Activated B cell treated with CpG ODN at 0.5 μM for 24 hours (primary cell): ENCODE results near the gene PEX11G. TPM values are rescaled to one million over a fixed set of nuclear protein-coding genes. Genes with fewer than 3 reads are reported as not detected.

Source experiments
- ATAC-seq: fragments of 200-7000 bp; cut with Tn5 transposase; one replicate; pipeline ENCODE4 v1.10.0; 2021; ENCODE audit warnings: low read depth, mild to moderate bottlenecking, moderate library complexity
- CTCF ChIA-PET: fragments of 350-600 bp; sonication (Branson Sonifier 250); formaldehyde crosslinking; loops from one replicate; lab custom pipeline; 2021; ENCODE audit warnings: antibody characterized with exemption; lab: Charles Lee
- POLR2A ChIA-PET: fragments of 350-600 bp; sonication (Branson Sonifier 250); formaldehyde crosslinking; loops from one replicate; lab custom pipeline; 2021; ENCODE audit warnings: antibody characterized with exemption; lab: Charles Lee
- DNase-seq: peaks from one replicate; pipeline ENCODE4 v3.0.0; 2022
- H3K27ac Mint-ChIP-seq: one replicate; pipeline ENCODE4 v1.8.0; 2020; ENCODE audit warnings: mixed read lengths
- H3K27me3 Mint-ChIP-seq: one replicate; pipeline ENCODE4 v1.8.0; 2021; ENCODE audit warnings: mixed read lengths
- H3K36me3 Mint-ChIP-seq: one replicate; pipeline ENCODE4 v1.8.0; 2021; ENCODE audit warnings: low read depth, mixed read lengths
- H3K4me1 Mint-ChIP-seq: one replicate; pipeline ENCODE4 v1.8.0; 2021; ENCODE audit warnings: mixed read lengths
- H3K4me3 Mint-ChIP-seq: one replicate; pipeline ENCODE4 v1.8.0; 2020; ENCODE audit warnings: mild to moderate bottlenecking, mixed read lengths
- H3K9me3 Mint-ChIP-seq: one replicate; pipeline ENCODE4 v1.8.0; 2020; ENCODE audit warnings: mixed read lengths
- intact Hi-C: fragments of 100-400 bp; cut with micrococcal nuclease; formaldehyde crosslinking; loops from one replicate; pipeline ENCODE4 v1.15.1; 2024
- total RNA-seq: library from RNA; stranded (reverse); gene quantifications from 2 replicates; pipeline ENCODE4 v1.2.3, GENCODE V29; 2022
- TF ChIP-seq, protein P1 (sequence below): fragments of 200-600 bp; IDR thresholded peaks from one replicate; pipeline ENCODE4 v1.8.0; 2022; ENCODE audit warnings: antibody characterized with exemption, mild to moderate bottlenecking

The PEX11G gene
- total RNA-seq, 1 donor from 2014 or later: 1.0 TPM

DNA sequence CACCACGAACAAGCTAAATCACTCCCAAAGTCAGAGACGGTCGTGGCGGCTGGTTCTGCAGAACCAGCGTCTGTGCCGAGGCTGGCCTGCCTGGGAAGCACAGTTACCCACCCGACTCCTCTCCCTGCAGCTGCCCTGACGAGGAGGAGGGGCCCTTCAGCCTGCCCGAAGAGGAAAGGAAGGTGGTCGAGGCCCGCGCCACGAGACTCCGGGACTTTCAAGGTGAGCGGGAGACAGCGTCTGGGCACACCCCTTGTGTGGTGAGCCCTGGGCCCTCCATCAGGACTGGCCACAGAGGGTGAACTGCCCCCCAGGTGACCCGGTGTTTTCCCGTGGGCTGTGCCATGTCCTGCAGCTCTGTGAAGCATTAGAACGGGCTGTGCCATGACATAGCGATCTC, 29.1 kb downstream of the PEX11G start:
- Mint-ChIP-seq H3K4me3 (no peak overlapping the region), H3K4me1 (no peaks in the 10 kb centered on the region), H3K27ac (no peak overlapping the region), H3K36me3 (peaks cover 85% of the 10 kb centered on the region), H3K9me3 (no peaks in the 10 kb centered on the region), H3K27me3 (no peaks in the 10 kb centered on the region)
- ChIA-PET CTCF (no interaction called here), POLR2A (no interaction called here)
- TF ChIP-seq, protein P1, sequence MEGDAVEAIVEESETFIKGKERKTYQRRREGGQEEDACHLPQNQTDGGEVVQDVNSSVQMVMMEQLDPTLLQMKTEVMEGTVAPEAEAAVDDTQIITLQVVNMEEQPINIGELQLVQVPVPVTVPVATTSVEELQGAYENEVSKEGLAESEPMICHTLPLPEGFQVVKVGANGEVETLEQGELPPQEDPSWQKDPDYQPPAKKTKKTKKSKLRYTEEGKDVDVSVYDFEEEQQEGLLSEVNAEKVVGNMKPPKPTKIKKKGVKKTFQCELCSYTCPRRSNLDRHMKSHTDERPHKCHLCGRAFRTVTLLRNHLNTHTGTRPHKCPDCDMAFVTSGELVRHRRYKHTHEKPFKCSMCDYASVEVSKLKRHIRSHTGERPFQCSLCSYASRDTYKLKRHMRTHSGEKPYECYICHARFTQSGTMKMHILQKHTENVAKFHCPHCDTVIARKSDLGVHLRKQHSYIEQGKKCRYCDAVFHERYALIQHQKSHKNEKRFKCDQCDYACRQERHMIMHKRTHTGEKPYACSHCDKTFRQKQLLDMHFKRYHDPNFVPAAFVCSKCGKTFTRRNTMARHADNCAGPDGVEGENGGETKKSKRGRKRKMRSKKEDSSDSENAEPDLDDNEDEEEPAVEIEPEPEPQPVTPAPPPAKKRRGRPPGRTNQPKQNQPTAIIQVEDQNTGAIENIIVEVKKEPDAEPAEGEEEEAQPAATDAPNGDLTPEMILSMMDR: no peak
- ATAC-seq (no peak), DNase-seq (no peak)
- intact Hi-C loops: no loop called here

DNA sequence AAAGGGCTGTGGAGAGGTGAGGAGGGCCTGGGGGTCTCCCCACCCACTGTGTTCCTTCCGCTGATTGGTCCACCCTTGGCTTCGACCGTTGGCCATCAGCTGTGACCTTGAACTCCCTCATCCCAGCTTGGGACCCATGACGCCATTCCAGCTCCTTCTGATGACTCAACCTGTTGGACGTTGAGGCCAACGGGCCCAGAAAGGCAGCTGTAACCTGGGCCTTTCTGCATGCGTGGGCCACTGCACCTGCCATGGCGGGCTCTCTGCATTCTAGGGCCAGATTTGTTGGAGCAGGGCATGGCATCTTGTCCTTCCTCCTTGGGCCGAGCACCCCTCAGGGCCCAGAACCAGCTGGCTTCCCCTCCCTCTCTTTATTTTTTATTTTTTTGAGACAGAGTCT, 30.2 kb downstream of the PEX11G start:
- Mint-ChIP-seq H3K27me3 (no peaks in the 10 kb centered on the region), H3K36me3 (peaks cover 86% of the 10 kb centered on the region), H3K4me3 (no peak overlapping the region), H3K4me1 (no peaks in the 10 kb centered on the region), H3K9me3 (no peaks in the 10 kb centered on the region), H3K27ac (no peak overlapping the region)
- ChIA-PET CTCF (no interaction called here), POLR2A (no interaction called here)
- ATAC-seq: no peak
- DNase-seq: no peak
- intact Hi-C loops: no loop called here
- TF ChIP-seq, protein P1: no peak

GRCh38 chr19:7456964-7457541, 31.8 kb downstream of the PEX11G start:
- H3K27ac Mint-ChIP-seq: peak overlapping the region; percentile 30
- ChIA-PET CTCF (no interaction called here), POLR2A (interaction anchor here (0.6 kb wide), 1 partner anchor 236 kb away, joined by 4 read pairs; no protein-coding TSS in a partner anchor)

GRCh38 chr19:7455600-7456296, 33.1 kb downstream of the PEX11G start:
- CTCF ChIA-PET: no interaction called here
- ATAC-seq (no peak), DNase-seq (no peak)
- peaks cover 85% of the 10 kb centered on the region for H3K36me3 Mint-ChIP-seq
- no peak overlapping the region for H3K4me3 Mint-ChIP-seq
- POLR2A ChIA-PET: no interaction called here
- no peaks in the 10 kb centered on the region for H3K27me3 Mint-ChIP-seq
- TF ChIP-seq, protein P1: no peak
- no peaks in the 10 kb centered on the region for H3K4me1 Mint-ChIP-seq
- intact Hi-C loops: no loop called here
- no peaks in the 10 kb centered on the region for H3K9me3 Mint-ChIP-seq
- no peak overlapping the region for H3K27ac Mint-ChIP-seq

More at GRCh38 chr19:7456964-7457541, 31.8 kb downstream of the PEX11G start:
- H3K4me1 Mint-ChIP-seq: no peaks in the 10 kb centered on the region
- no peak for DNase-seq
- TF ChIP-seq, protein P1: no peak
- no peaks in the 10 kb centered on the region for H3K9me3 Mint-ChIP-seq
- ATAC-seq: no peak
- intact Hi-C loops: no loop called here
- no peak overlapping the region for H3K4me3 Mint-ChIP-seq
- H3K36me3 Mint-ChIP-seq: peaks cover 83% of the 10 kb centered on the region
- H3K27me3 Mint-ChIP-seq: no peaks in the 10 kb centered on the region

DNA sequence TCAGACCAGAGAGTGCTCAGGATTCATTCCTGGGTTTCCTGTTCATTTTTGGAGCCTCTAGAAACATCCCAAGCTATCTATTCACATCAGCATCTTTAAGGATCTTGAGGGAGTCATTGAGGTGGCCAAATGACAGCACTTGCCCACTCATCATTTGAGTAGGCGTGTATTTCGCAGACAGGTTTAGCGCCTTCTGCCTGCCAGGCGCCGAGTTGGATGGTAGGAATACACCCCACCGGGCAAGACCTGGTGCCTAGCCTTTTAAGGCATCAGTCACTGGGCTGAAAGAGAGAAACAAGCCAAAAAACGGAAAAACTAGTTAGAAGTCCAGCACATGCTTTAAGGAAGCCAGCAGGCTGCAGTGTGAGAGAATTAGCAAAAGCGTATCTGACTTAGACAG, 33.8 kb downstream of the PEX11G start:
- ChIA-PET POLR2A (no interaction called here), CTCF (no interaction called here)
- no peak overlapping the region for H3K4me3 Mint-ChIP-seq
- intact Hi-C loops: no loop called here
- H3K36me3 Mint-ChIP-seq: peaks cover 87% of the 10 kb centered on the region
- no peaks in the 10 kb centered on the region for H3K4me1 Mint-ChIP-seq
- ATAC-seq (no peak), DNase-seq (no peak)
- no peak overlapping the region for H3K27ac Mint-ChIP-seq
- H3K27me3 Mint-ChIP-seq: no peaks in the 10 kb centered on the region
- TF ChIP-seq, protein P1: no peak
- H3K9me3 Mint-ChIP-seq: no peaks in the 10 kb centered on the region
